Colonic mucosa (tissue), 4 donors: ENCODE data around the gene CRTC1. TPM values are rescaled to one million over a fixed set of nuclear protein-coding genes. Genes with fewer than 3 reads are reported as not detected.

Experiments used
- DNase-seq: peaks from one replicate; pipeline ENCODE4 v3.0.0-alpha.2; 2020
- H3K27ac ChIP-seq: fragments of 200-600 bp; one replicate; pipeline ENCODE4 v1.8.0; 2021
- H3K27me3 ChIP-seq: fragments of 200-600 bp; one replicate; pipeline ENCODE4 v1.8.0; 2021
- H3K36me3 ChIP-seq: fragments of 200-600 bp; one replicate; pipeline ENCODE4 v1.8.0; 2021
- H3K4me1 ChIP-seq: fragments of 200-600 bp; one replicate; pipeline ENCODE4 v1.8.0; 2021; ENCODE audit warnings: mild to moderate bottlenecking
- H3K4me3 ChIP-seq: fragments of 200-600 bp; one replicate; pipeline ENCODE4 v1.8.0; 2021
- H3K9ac ChIP-seq, 2 donors: one replicate each; pipeline ENCODE4 v1.7.0; 2013; ENCODE audit warnings: control low read depth in 2 of 2, low read depth in 2 of 2, low read length in 2 of 2
- H3K9me3 ChIP-seq: fragments of 200-600 bp; one replicate; pipeline ENCODE4 v1.8.0; 2021
- intact Hi-C: fragments of 100-400 bp; cut with DNase I; formaldehyde crosslinking; loops from one replicate; pipeline ENCODE4 v1.14.1; 2022
- total RNA-seq, 2 donors: library from RNA; stranded (reverse); fragmentation: NEBNext Ultra II Directional in 1 of 2; extraction: Animal tissue kit (Norgen Biotek cat#: 25700) in 1 of 2; gene quantifications; one replicate each; pipeline ENCODE4 v1.2.1, GENCODE V29; 2021
- TF ChIP-seq, protein P1 (sequence below): fragments of 200-600 bp; IDR thresholded peaks from one replicate; pipeline ENCODE4 v1.8.0; 2022; ENCODE audit warnings: antibody characterized with exemption, mild to moderate bottlenecking
- donor health status: healthy.
- donor health status: DM: no; HTN: no; CAD: no.
- donor health status: DM: no; HTN: no; CAD: no.

CRTC1 gene
- total RNA-seq, 2 donors from 2014 or later, result 7.6 to 10.3 TPM

DNA sequence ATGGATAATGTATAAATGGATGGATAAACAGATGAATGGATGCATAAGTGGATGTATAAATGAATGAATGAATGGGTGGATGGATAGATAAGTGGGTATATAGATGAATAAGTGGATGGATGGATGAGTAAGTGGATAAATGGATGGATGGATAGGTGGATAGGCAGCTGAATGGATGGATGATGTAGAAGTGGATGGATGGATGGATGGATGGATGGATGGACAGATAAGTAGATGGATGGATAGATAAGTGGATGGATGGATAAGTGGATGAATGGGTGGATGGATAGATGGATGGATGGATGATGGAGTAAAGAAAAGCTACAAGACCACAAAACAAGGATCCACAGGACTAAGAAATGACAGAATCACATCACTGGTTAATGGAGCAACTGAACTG, 116.6 kb downstream of the CRTC1 start:
- H3K36me3 ChIP-seq, result no peaks in the 10 kb centered on the region
- no peaks in the 10 kb centered on the region for H3K9me3 ChIP-seq
- intact Hi-C loops, result no loop called here
- no peak overlapping the region for H3K9ac ChIP-seq
- no peak for DNase-seq
- no peak overlapping the region for H3K27ac ChIP-seq
- TF ChIP-seq, protein P1, sequence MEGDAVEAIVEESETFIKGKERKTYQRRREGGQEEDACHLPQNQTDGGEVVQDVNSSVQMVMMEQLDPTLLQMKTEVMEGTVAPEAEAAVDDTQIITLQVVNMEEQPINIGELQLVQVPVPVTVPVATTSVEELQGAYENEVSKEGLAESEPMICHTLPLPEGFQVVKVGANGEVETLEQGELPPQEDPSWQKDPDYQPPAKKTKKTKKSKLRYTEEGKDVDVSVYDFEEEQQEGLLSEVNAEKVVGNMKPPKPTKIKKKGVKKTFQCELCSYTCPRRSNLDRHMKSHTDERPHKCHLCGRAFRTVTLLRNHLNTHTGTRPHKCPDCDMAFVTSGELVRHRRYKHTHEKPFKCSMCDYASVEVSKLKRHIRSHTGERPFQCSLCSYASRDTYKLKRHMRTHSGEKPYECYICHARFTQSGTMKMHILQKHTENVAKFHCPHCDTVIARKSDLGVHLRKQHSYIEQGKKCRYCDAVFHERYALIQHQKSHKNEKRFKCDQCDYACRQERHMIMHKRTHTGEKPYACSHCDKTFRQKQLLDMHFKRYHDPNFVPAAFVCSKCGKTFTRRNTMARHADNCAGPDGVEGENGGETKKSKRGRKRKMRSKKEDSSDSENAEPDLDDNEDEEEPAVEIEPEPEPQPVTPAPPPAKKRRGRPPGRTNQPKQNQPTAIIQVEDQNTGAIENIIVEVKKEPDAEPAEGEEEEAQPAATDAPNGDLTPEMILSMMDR, result no peak
- H3K4me3 ChIP-seq, result no peak overlapping the region
- H3K4me1 ChIP-seq, result no peaks in the 10 kb centered on the region
- H3K27me3 ChIP-seq, result peaks cover 13% of the 10 kb centered on the region

GRCh38 chr19:18800636-18801035, 117.2 kb downstream of the CRTC1 start:
- H3K4me1 ChIP-seq, result no peaks in the 10 kb centered on the region
- no peak overlapping the region for H3K4me3 ChIP-seq
- TF ChIP-seq, protein P1, result no peak
- no peak for DNase-seq
- intact Hi-C loops, result no loop called here
- H3K27me3 ChIP-seq, result peaks cover 13% of the 10 kb centered on the region
- no peak overlapping the region for H3K27ac ChIP-seq
- H3K36me3 ChIP-seq, result no peaks in the 10 kb centered on the region
- no peaks in the 10 kb centered on the region for H3K9me3 ChIP-seq
- no peak overlapping the region for H3K9ac ChIP-seq

DNA sequence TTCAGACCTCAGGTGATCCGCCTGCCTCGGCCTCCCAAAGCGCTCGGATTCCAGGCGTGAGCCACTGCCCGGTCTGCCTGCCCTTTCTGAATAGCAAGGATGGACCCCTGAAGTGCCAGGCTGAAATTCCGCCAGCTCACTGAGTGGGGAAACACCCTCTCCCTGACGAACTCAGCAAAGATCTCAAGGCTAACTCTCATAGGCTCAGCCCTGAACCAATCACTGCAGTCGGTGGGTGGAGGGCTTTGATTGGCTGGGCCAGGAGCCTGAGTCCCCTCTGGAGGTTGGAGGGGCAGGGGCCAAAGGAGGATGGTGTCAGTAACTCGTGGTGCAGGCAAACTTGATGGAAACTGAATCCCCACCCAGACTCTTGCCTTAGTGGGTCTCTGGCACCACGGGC, 118.9 kb downstream of the CRTC1 start:
- no peaks in the 10 kb centered on the region for H3K4me1 ChIP-seq
- no peaks in the 10 kb centered on the region for H3K9me3 ChIP-seq
- no peak overlapping the region for H3K4me3 ChIP-seq
- H3K36me3 ChIP-seq, result no peaks in the 10 kb centered on the region
- peaks cover 5% of the 10 kb centered on the region for H3K27me3 ChIP-seq
- no peak overlapping the region for H3K9ac ChIP-seq
- TF ChIP-seq, protein P1, result no peak
- no peak for DNase-seq
- intact Hi-C loops, result no loop called here
- no peak overlapping the region for H3K27ac ChIP-seq

DNA sequence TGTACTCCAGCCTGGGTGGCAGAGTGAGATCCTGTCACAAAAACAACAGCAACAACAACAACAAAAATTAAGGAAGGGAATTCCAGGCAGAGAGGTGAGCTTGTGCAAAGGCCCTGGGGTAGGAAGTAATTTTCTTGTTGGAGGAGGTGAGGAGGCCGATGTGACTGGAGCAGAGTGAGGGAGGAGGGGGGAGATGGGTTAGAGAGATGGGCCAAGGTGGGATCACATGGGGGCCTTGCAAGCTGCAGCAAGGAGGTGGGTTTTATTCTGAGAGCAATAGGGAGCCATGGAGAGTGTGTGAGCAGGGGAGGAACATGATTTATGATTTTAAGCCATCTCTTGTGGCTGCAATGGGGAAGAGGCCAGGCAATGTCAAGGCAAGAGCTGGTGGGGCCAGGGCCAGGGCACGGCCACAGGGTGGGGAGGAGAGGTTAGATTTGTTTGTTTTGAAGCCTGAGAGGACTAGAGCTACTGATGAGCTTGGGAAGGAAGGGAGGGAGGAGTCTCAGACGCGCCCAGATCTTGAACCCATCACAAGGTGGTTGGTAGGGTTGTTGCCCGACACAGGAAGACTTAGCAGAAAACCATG, 120.2 kb downstream of the CRTC1 start:
- no peak overlapping the region for H3K4me3 ChIP-seq
- no peak overlapping the region for H3K27ac ChIP-seq
- TF ChIP-seq, protein P1, result no peak
- H3K27me3 ChIP-seq, result no peaks in the 10 kb centered on the region
- DNase-seq, result no peak
- no peaks in the 10 kb centered on the region for H3K36me3 ChIP-seq
- H3K4me1 ChIP-seq, result no peaks in the 10 kb centered on the region
- no peak overlapping the region for H3K9ac ChIP-seq
- no peaks in the 10 kb centered on the region for H3K9me3 ChIP-seq
- intact Hi-C loops, result no loop called here

GRCh38 chr19:18804139-18804601, 120.7 kb downstream of the CRTC1 start:
- no peaks in the 10 kb centered on the region for H3K9me3 ChIP-seq
- H3K4me1 ChIP-seq, result no peaks in the 10 kb centered on the region
- intact Hi-C loops, result no loop called here
- H3K4me3 ChIP-seq, result no peak overlapping the region
- H3K9ac ChIP-seq, result no peak overlapping the region
- H3K36me3 ChIP-seq, result no peaks in the 10 kb centered on the region
- H3K27ac ChIP-seq, result no peak overlapping the region
- TF ChIP-seq, protein P1, result no peak
- no peak for DNase-seq
- H3K27me3 ChIP-seq, result no peaks in the 10 kb centered on the region
